ENCODE data around the gene SCP2.

The SCP2 gene

DNA sequence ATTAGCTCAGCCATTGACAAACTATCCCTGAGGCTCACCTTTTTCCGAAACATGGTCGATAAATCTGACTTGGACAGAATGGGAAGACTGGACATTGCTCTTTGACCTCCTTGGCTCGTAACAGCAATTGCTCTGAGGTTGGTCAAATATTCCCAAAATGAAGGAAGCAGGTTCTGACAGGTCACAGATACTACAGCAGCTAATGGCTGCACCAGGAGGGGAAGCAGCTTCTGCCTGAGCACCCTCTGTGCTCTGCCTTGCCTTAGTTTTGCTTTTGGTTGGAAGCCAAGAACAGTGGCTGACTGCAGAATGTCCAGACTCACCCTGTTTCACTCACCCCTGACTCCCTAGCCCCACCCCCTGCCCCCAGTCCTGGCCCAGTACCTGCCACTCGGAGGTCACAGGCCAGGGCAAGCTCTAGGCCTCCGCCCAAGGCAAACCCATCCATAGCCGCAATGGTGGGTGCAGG is 20.9 kb upstream of the SCP2 start:
- no peak overlapping the region for H3K9ac ChIP-seq (ENCODE audit: low read length)
- peaks cover 3% of the 10 kb centered on the region for H3K36me3 ChIP-seq (ENCODE audit: control insufficient read depth, insufficient read depth, low read length)
- H3K9me3 ChIP-seq (ENCODE audit: control insufficient read depth, low read length), result no peaks in the 10 kb centered on the region
- peaks cover 24% of the 10 kb centered on the region for H3K4me1 ChIP-seq (ENCODE audit: control insufficient read depth, insufficient read depth, low read length)
- no peaks in the 10 kb centered on the region for H3K27me3 ChIP-seq (ENCODE audit: control insufficient read depth, insufficient read depth, low read length)
- H3K4me3 ChIP-seq (ENCODE audit: low read length), result no peak overlapping the region

DNA sequence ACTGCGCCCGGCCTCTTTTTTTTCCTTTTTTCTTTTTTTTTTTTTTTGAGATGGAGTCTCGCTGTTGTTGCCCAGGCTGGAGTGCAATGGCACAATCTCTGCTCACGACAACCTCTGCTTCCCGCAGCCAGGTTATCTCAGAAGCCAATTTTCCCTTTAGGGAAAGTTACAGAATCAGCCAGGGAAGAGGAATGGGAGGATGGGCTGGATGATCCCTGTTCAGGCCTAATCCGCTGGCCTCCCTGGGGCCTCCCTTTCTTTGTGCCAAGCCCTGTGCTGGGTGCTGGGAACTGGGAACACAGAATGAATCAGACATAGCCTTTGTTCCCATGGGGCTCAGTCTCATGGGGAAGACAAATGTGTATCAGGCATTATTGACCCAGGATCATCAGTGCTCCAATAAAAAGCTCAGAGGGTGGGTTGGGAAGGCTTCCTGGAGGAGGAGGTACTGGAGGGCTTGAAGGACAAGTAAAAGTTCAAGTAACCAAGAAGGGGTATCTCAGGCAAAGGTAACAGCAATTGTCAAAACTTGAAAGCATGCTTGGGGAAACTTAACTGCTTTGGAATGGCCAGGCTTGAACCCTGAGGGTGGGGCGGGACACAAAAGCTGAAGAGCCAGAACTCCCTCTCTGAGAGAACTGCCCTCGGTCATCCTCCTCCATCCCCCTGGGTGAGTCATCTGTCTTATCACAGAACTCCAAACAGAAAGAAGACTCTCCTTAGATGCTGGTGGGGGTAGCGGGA is 19.8 kb upstream of the SCP2 start:
- H3K36me3 ChIP-seq (ENCODE audit: control insufficient read depth, insufficient read depth, low read length), result peaks cover 3% of the 10 kb centered on the region
- H3K4me1 ChIP-seq (ENCODE audit: control insufficient read depth, insufficient read depth, low read length), result peaks cover 24% of the 10 kb centered on the region
- no peak overlapping the region for H3K4me3 ChIP-seq (ENCODE audit: low read length)
- H3K9me3 ChIP-seq (ENCODE audit: control insufficient read depth, low read length), result no peaks in the 10 kb centered on the region
- H3K27me3 ChIP-seq (ENCODE audit: control insufficient read depth, insufficient read depth, low read length), result no peaks in the 10 kb centered on the region
- H3K9ac ChIP-seq (ENCODE audit: low read length), result no peak overlapping the region

DNA sequence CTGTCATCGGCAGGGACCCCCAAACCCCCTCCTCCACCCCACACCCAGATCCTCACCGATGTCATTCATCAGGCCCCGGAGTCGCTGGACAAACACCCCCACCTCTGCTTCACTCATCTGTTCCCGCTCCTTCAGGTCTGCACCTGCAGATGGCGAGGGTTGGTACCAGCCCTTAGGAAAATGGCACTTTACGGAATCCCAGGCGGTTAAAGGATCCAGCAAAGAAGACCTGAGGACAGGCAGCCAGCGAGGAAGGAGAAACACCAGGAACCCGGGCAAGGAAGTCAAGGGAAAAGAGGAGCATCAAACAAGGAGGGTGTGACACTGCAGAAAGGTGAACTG is 19.3 kb upstream of the SCP2 start:
- Histone ChIP-seq H3K9ac (ENCODE audit: low read length) (no peak overlapping the region), H3K4me1 (ENCODE audit: control insufficient read depth, insufficient read depth, low read length) (peaks cover 24% of the 10 kb centered on the region), H3K27me3 (ENCODE audit: control insufficient read depth, insufficient read depth, low read length) (no peaks in the 10 kb centered on the region), H3K4me3 (ENCODE audit: low read length) (no peak overlapping the region), H3K9me3 (ENCODE audit: control insufficient read depth, low read length) (no peaks in the 10 kb centered on the region), H3K36me3 (ENCODE audit: control insufficient read depth, insufficient read depth, low read length) (peaks cover 3% of the 10 kb centered on the region)

DNA sequence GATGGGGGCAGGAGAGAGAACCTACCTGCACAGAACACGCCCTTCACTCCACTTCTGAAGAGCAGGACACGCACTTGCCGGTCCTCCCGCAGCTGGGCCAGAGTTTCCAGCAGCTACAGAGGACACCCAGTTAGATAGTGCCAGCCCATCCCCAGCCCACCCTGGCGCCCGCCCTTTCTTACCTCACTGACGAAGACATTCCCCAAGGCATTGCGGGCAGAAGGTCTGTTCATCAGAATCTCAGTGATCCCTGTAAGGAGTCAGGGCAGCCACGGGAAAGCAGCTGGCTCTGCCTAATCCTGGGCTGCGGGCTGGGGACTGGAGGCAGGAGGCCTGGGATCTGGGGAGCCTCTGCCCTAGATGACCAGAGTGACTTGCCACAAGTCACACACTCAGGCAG is 15.5 kb upstream of the SCP2 start:
- Histone ChIP-seq H3K36me3 (ENCODE audit: control insufficient read depth, insufficient read depth, low read length) (peaks cover 3% of the 10 kb centered on the region), H3K27me3 (ENCODE audit: control insufficient read depth, insufficient read depth, low read length) (no peaks in the 10 kb centered on the region), H3K4me1 (ENCODE audit: control insufficient read depth, insufficient read depth, low read length) (peaks cover 7% of the 10 kb centered on the region), H3K4me3 (ENCODE audit: low read length) (no peak overlapping the region), H3K9me3 (ENCODE audit: control insufficient read depth, low read length) (no peaks in the 10 kb centered on the region), H3K9ac (ENCODE audit: low read length) (no peak overlapping the region)

DNA sequence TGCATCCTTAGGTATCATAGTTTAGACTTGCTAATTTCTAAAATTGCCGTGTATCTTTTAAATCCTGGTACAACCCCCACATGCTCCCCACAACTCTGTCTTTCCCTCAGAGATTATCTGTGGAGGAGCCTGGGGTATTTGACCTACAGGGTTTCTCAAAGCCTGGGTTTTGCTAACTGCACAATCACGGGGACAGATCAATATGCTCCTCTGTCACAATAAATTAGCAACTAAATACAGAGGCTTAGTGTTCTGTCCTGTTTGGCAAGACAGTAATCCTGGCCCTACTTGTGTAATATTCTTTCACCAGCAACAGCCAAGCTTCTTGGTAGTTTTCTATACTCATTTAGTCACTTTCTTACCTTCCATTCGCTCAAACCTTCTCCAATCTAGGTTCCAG is 14.1 kb upstream of the SCP2 start:
- H3K36me3 ChIP-seq (ENCODE audit: control insufficient read depth, insufficient read depth, low read length), result no peaks in the 10 kb centered on the region
- no peaks in the 10 kb centered on the region for H3K4me1 ChIP-seq (ENCODE audit: control insufficient read depth, insufficient read depth, low read length)
- no peaks in the 10 kb centered on the region for H3K27me3 ChIP-seq (ENCODE audit: control insufficient read depth, insufficient read depth, low read length)
- H3K9me3 ChIP-seq (ENCODE audit: control insufficient read depth, low read length), result no peaks in the 10 kb centered on the region
- H3K9ac ChIP-seq (ENCODE audit: low read length), result no peak overlapping the region
- no peak overlapping the region for H3K4me3 ChIP-seq (ENCODE audit: low read length)

DNA sequence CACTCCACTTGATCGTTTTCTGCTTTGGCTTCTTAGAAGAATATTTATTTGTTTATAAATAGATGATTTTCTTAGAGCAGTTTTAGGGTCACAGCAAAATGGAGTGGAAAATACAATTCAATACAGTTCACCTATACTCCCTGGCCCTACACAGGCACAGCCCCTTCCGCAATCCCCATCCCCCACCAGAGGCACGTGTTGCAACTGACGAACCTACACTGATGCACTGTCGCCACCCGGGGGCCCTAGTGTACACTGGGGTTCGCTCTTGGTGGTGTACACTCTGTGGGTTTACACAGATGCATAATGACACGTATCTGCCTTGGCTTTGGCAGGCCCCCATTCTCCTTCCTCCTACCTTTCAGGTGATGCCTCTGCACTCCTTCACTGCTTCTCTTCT is 13.5 kb upstream of the SCP2 start:
- Histone ChIP-seq H3K9ac (ENCODE audit: low read length) (no peak overlapping the region), H3K4me1 (ENCODE audit: control insufficient read depth, insufficient read depth, low read length) (no peaks in the 10 kb centered on the region), H3K27me3 (ENCODE audit: control insufficient read depth, insufficient read depth, low read length) (no peaks in the 10 kb centered on the region), H3K9me3 (ENCODE audit: control insufficient read depth, low read length) (no peaks in the 10 kb centered on the region), H3K4me3 (ENCODE audit: low read length) (no peak overlapping the region), H3K36me3 (ENCODE audit: control insufficient read depth, insufficient read depth, low read length) (no peaks in the 10 kb centered on the region)

DNA sequence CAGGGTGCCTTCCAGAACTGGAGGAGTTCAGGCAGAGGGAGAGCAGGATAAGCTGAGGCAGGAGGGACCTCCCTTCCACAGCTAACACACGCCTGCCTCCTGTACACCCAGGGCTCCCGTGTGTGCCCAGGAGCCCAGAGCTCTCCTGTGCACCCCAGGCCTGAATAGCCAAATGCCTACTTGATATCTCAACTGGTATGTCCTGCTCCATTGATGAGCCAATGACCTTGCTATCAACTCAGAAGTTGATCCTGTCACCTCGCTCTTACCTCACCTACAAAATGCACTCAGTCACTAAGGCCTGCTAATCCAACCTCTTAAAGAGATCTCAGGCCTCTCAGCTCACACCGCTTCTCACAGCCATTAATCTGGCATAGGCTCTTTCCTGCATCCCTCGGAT is 12.6 kb upstream of the SCP2 start:
- H3K36me3 ChIP-seq (ENCODE audit: control insufficient read depth, insufficient read depth, low read length), result no peaks in the 10 kb centered on the region
- no peaks in the 10 kb centered on the region for H3K27me3 ChIP-seq (ENCODE audit: control insufficient read depth, insufficient read depth, low read length)
- no peak overlapping the region for H3K9ac ChIP-seq (ENCODE audit: low read length)
- H3K4me3 ChIP-seq (ENCODE audit: low read length), result no peak overlapping the region
- H3K9me3 ChIP-seq (ENCODE audit: control insufficient read depth, low read length), result no peaks in the 10 kb centered on the region
- H3K4me1 ChIP-seq (ENCODE audit: control insufficient read depth, insufficient read depth, low read length), result no peaks in the 10 kb centered on the region

DNA sequence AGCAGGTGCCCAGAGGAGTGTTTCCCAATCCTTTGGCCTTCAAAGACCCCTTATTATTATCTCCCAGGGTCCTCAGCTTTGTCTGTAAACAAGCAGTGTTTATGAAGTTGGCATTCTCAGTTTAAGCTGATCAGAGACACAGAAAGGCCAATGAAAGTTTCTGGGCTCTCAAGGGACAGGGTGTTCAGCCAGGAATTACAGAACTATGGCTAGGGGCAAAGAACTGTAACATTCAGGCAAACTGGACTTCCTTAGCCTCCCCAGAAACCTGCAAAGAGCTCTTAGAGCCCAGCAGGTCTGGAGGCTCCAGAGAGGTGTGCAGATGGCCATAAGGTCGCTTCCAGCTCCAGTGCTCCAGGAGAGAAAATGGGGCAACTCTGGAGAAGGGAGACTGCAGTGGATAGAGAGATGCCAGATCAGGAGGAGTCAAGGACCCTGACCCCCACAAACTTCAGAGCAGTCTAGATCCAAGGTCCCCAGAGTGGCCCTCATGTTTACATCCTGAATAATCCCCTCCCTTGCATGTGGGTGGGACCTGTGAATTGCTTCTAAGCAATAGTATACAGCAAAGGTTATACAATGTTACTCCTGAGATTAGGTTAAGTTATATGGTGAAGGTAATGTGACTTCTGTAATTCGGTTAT is 11.7 kb upstream of the SCP2 start:
- H3K4me3 ChIP-seq (ENCODE audit: low read length), result no peak overlapping the region
- H3K9me3 ChIP-seq (ENCODE audit: control insufficient read depth, low read length), result no peaks in the 10 kb centered on the region
- H3K36me3 ChIP-seq (ENCODE audit: control insufficient read depth, insufficient read depth, low read length), result no peaks in the 10 kb centered on the region
- H3K27me3 ChIP-seq (ENCODE audit: control insufficient read depth, insufficient read depth, low read length), result no peaks in the 10 kb centered on the region
- H3K9ac ChIP-seq (ENCODE audit: low read length), result no peak overlapping the region
- H3K4me1 ChIP-seq (ENCODE audit: control insufficient read depth, insufficient read depth, low read length), result no peaks in the 10 kb centered on the region

DNA sequence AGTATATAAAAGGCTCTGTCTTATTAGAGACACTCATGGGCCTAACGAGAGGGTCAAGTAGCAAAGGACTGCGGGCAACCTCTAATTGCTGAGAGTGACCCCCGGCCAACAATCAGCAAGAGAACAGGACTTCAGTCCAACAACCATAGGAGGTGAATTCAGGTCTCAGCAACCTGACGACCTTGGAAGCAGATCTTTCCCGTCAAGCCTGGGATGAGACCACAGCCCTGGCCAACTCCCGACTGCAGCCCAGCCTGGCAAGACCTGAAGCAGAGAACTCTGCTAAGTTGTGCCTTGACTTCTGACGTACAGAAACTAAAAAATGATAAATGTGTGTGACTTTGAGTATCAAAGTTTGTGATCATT is 11.2 kb upstream of the SCP2 start:
- H3K4me1 ChIP-seq (ENCODE audit: control insufficient read depth, insufficient read depth, low read length), result no peaks in the 10 kb centered on the region

DNA sequence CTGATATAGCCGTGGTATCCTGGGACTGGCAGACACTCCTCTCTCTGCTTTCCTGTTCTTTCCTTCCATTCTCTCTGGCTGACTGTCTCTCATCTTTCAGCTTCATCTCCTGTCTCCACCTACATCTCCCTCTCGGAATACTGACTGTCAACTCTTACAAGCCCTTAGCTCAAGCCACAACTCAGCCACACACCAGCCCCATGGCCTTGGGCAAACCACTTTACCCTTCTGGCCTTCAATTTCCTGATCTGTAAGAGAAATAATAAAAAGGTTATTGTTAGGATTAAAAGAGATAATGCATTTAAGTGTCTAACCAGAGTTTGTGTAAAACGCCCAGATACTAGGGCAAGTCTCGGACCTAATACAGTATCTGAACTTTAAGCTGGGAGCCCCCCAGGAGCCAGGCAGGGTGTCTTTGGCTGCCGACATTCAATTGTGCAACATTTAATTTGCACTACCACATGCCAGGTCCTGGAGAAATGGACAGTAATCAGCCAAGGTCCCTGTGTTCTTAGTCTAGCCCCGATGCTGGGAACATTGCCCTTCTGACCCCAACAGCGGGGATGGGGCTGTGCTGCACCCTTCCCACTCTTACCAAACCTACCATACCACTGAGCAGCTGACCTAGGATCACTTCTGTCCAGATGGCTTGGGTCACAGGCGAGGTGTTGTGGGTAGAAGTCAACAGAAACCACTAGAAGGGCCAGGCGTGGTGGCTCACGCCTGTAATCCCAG is 10.7 kb upstream of the SCP2 start:
- Histone ChIP-seq H3K9ac (ENCODE audit: low read length) (no peak overlapping the region), H3K9me3 (ENCODE audit: control insufficient read depth, low read length) (no peaks in the 10 kb centered on the region), H3K4me3 (ENCODE audit: low read length) (no peak overlapping the region), H3K36me3 (ENCODE audit: control insufficient read depth, insufficient read depth, low read length) (no peaks in the 10 kb centered on the region), H3K4me1 (ENCODE audit: control insufficient read depth, insufficient read depth, low read length) (no peaks in the 10 kb centered on the region), H3K27me3 (ENCODE audit: control insufficient read depth, insufficient read depth, low read length) (no peaks in the 10 kb centered on the region)

More for the DNA sequence above, 11.2 kb upstream of the SCP2 start:
- H3K27me3 ChIP-seq (ENCODE audit: control insufficient read depth, insufficient read depth, low read length), result no peaks in the 10 kb centered on the region
- no peak overlapping the region for H3K9ac ChIP-seq (ENCODE audit: low read length)
- H3K36me3 ChIP-seq (ENCODE audit: control insufficient read depth, insufficient read depth, low read length), result no peaks in the 10 kb centered on the region
- no peak overlapping the region for H3K4me3 ChIP-seq (ENCODE audit: low read length)
- no peaks in the 10 kb centered on the region for H3K9me3 ChIP-seq (ENCODE audit: control insufficient read depth, low read length)

DNA sequence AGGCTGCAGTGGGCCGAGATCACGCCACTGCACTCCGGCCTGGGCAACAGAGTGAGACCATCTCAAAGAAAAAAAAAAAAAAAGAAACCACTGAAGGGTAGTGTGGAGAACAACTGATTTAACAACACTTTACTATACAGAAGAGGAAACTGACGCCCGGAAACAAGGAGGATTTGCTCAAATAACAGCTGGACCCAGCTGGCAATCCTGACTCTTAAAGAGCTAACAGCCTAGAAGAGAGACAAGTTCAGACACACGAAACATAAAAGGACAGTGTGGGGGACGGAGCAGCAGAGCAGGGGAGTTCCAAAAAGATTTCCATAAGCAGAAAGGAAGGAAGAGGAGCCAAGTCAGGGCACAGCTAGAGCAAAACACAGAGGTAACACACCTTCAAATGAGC is 9.9 kb upstream of the SCP2 start:
- Histone ChIP-seq H3K9ac (ENCODE audit: low read length) (no peak overlapping the region), H3K27me3 (ENCODE audit: control insufficient read depth, insufficient read depth, low read length) (no peaks in the 10 kb centered on the region), H3K4me1 (ENCODE audit: control insufficient read depth, insufficient read depth, low read length) (no peaks in the 10 kb centered on the region)

DNA sequence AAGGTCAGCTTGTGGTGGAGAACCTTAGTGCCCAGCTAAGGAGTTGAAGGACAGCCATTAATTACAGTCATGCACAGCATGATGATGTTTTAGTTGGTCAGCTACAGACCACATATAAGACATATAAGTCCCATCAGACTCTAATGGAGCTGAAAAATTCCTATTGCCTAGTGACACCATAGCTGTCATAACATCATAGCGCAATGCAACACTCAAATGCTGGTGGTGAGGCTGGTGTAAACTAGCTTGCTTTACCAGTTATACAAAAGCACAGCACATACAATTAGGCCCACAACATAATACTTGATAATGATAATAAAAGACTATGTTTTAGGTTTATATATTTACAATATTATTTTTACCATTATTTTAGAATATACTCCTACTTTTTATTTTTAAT is 9.5 kb upstream of the SCP2 start:
- H3K9ac ChIP-seq (ENCODE audit: low read length), result no peak overlapping the region
- H3K9me3 ChIP-seq (ENCODE audit: control insufficient read depth, low read length), result no peaks in the 10 kb centered on the region
- H3K36me3 ChIP-seq (ENCODE audit: control insufficient read depth, insufficient read depth, low read length), result no peaks in the 10 kb centered on the region
- H3K27me3 ChIP-seq (ENCODE audit: control insufficient read depth, insufficient read depth, low read length), result no peaks in the 10 kb centered on the region
- H3K4me3 ChIP-seq (ENCODE audit: low read length), result no peak overlapping the region
- H3K4me1 ChIP-seq (ENCODE audit: control insufficient read depth, insufficient read depth, low read length), result no peaks in the 10 kb centered on the region

More for the DNA sequence above, 9.9 kb upstream of the SCP2 start:
- H3K9me3 ChIP-seq (ENCODE audit: control insufficient read depth, low read length), result no peaks in the 10 kb centered on the region
- H3K4me3 ChIP-seq (ENCODE audit: low read length), result no peak overlapping the region
- H3K36me3 ChIP-seq (ENCODE audit: control insufficient read depth, insufficient read depth, low read length), result no peaks in the 10 kb centered on the region

Data from mucosa of stomach (tissue), 1 donor.